Central memory CD4-positive, alpha-beta T cell (primary cell): ENCODE measurements around the gene WDR31.
"Not testable (repeated sequence)": the region's sequence is repeated elsewhere in the genome, so short reads cannot be mapped to it uniquely, and the experiment has no call there.

Experiments
- DNase-seq: peaks from one replicate; pipeline ENCODE4 v3.0.0; 2022

The WDR31 gene

DNA sequence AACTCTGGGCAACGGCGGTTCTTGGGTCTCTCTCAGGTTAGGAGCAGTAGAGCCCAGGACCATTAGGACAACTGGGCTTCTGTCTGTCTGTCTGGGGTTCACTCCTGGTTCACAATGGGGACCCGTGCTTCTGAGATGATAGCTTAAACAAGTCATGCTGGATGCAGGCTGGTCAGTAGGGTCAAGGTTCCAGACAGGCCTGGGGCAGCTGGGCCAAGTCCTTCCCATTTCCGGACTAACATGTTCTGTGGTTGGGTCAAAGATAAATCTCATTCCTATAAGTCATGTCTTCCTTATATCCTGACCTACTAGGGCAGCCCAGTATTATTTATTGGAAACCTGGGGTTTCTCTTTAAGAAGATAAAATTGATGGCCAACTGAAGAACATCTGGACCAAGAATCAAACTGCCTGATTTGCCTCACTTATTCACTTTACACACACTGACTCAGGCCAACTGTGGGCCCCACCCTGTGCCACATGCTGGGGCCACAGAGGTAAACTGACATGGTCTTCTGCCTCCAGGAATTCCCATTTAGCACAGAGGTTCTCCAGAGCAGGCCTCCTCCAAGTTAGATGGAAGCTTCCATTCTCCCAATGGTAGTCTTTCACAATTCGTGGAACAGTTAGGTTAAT lies 28.4 kb upstream of the WDR31 start:
- DNase-seq, result no peak

DNA sequence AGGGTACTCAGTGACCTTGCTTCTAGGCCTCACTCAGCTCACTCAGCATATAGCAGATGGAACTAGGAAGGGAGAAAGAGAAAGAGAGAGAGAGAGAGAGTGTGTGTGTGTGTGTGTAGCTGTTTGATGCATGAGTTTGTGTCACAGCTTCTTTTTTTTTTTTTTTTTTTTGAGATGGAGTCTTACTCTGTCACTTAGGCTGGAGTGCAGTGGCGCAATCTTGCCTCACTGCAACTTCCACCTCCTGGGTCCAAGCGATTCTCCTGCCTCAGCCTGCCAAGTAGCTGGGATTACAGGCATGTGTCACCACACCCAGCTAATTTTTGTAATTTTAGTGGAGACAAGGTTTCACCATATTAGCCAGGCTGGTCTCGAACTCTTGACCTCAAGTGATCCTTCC lies 25.6 kb upstream of the WDR31 start:
- not testable (repeated sequence) for DNase-seq

GRCh38 chr9:113364951-113365350 lies 24.9 kb upstream of the WDR31 start:
- DNase-seq, result no peak

- no peak for DNase-seq
These were observed 23.3 kb upstream of the WDR31 start for GRCh38 chr9:113363336-113363735.

- DNase-seq, result no peak
These were observed 21.4 kb upstream of the WDR31 start for GRCh38 chr9:113361304-113362018.

GRCh38 chr9:113360242-113360842 lies 20.3 kb upstream of the WDR31 start:
- DNase-seq, result no peak

GRCh38 chr9:113359385-113359784 lies 19.3 kb upstream of the WDR31 start:
- DNase-seq, result no peak

DNA sequence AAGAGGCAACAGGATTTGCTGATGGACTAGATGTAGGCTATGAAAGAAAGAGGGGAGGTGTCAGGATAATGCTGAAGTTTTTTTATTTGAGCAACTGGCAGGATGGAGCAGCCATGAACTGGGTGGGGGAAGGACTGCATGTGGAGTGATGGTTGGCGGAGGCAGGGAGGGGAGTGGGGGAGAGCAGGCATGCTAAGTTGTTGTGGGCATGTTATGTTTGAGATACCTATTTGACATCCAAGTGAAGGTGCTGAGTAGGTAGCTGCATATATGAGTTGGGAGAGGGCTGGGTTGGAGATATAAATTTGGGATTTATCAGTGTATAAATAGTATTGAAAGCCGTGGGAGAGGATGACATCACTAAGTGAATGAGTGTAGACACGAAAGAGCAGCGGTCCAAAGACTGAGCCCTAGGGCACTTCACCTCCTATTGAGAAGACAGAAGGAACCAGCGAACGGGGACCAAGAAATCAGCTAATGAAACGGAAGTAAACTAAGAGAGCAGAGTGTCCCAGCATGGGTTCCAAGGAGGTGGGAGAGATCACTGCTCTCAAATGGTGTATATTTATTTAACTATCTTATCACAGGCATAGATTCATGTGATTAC lies 16.7 kb upstream of the WDR31 start:
- DNase-seq, result no peak

DNA sequence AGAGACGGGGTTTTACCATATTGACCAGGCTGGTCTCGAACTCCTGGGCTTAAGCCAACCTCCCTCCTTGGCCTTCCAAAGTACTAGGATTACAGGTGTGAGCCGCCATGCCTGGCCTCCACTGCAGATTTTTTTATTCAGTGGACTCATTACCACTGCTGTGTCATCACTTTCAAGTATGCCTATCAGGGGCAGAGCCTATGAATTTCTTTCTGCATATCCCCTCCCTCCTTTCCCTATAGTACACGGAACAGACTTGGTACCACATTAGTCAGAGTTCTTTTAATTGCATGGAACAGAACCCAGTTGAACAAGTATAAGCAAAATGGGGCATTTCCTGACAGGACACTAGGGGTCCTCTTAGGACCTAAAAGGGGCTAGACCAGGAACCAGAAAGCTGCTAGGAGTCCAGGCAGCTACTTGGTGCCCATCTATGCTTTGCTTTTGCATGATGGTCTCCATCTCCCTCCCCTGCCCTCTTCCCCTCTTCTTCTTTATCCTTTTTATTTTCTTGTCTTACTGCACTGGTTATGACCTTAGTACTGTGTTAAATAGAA lies 15.0 kb upstream of the WDR31 start:
- no peak for DNase-seq

GRCh38 chr9:113352411-113352810 lies 12.3 kb upstream of the WDR31 start:
- no peak for DNase-seq

DNA sequence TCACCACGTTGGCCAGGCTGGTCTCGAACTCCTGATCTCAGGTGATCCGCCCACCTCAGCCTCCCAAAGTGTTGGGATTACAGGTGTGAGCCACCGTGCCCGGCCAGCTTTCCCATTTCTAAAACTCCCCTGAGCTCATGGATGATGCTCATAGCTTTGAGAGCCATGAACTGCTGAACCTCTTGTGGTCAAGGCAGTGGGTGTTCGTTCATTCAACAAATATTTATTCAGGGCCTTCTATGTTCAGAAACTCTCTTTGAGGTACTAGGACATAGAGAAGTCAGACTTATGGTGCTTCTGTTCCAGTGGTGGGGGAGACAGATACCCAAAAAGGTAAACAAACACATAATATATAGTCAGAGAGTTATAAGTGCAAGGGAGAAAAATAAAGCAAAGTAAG lies 11.9 kb upstream of the WDR31 start:
- no peak for DNase-seq

DNA sequence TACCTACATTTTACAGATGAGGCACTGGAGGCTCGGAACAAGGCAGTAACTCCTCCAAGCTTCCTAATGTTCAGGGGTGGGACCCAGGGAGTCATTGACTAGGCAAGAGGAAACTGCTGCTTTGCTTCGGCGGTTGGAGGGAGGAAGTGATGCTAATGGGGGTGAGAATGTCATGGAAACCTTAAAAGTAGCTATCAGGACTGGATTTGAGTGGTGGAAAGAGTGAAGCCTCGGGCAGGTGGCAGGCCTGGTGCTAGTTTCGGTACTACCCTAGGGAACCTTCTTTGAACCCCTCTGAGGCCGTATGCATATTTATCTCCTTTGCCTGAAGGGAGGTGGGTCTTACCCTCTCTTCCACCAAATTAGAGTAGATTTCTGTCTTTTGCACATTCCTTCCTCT lies 10.9 kb upstream of the WDR31 start:
- peak; percentile 13 for DNase-seq

DNA sequence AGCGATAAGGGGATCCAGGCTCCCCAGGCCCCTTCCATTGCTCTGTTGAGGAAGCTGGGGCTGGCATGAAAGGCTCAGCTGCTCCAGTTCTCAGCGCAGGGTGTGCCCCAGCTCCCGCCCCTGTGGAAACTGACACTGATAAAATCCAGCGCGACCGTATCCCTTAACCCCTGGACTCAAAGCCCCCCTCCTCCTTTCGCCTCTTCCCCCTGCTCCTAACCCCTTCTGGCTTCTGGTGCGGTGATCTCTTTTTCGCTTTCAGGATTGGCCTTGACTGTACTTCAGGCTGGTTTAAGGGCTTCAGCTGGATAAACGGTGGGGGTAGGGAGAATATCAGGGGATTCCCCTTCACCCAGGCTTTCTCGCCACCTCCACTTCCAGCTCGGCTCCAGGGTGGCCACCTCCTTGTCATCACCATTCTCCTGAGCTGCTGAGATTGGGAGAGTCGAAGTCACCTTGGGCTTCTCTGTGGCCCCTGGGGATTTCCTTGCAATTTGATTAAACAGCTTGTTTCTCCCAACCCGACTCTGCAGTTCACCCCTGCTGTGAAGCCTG lies 10.1 kb upstream of the WDR31 start:
- no peak for DNase-seq

- DNase-seq, result peak; percentile 18
These were observed 9.5 kb upstream of the WDR31 start, which contains the start of gene BSPRY for GRCh38 chr9:113349445-113350094. Gene BSPRY (plus strand): TSS chr9:113349541. CDS start chr9:113349580, 39 bp downstream.

DNA sequence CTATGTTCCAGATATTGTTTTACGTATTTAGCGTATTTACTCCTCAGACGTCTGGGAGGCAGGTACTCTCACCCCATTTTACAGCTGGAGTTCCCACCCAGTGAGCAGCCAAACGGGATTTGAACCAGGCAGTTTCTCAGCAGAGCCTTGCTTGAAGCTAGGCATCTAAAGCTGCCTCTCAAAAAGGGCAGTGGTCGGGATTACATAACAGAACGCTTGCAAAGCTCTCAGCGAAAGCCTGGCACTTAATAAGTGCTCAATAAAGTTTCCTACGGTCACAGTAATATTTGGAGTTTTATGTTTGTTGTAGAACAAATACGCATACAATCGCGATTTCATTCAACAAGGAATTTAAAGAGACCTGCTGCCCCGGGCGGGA lies 9.0 kb upstream of the WDR31 start:
- no peak for DNase-seq

DNA sequence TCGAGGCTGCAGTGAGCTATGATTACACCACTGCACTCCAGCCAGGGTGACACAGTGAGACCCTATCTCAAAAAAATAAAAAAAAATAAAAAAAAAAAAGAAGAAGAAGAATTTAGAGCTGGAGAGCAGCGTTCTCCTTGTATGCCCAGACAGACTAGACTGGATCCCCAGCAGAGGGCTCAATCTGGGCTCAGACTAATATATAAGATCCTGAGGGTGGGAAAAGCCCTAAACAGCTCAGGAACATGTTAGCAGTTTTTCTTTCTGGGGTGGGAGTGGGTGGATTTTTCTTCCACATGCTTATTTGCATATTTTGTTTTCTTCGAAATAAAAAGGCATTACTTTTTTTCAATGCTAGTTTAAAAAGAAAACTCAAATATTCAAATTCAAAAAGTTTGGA lies 8.4 kb upstream of the WDR31 start:
- no peak for DNase-seq

DNA sequence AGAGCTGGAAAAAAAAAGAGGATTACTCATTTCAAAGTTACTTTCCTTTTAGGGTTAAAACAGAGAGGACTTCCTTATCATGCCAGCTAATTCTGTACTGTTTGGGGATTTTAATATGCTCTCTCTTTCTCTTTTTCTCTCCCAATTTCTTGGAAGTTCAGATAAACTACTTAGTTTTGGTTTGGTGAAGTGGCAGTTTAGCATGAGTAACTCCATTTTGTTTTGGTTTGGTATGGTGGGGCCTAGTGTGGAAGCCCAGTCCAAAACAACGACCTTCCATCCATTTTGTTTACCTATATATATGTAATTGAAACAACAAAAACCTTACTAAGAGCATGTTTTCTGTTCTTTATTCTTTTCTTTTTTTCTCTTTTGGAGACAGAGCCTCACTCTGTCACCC lies 5.6 kb upstream of the WDR31 start:
- no peak for DNase-seq

- no peak for DNase-seq
These were observed 5.1 kb upstream of the WDR31 start for GRCh38 chr9:113345190-113345589.

GRCh38 chr9:113343732-113344231 lies 3.7 kb upstream of the WDR31 start:
- DNase-seq, result no peak

DNA sequence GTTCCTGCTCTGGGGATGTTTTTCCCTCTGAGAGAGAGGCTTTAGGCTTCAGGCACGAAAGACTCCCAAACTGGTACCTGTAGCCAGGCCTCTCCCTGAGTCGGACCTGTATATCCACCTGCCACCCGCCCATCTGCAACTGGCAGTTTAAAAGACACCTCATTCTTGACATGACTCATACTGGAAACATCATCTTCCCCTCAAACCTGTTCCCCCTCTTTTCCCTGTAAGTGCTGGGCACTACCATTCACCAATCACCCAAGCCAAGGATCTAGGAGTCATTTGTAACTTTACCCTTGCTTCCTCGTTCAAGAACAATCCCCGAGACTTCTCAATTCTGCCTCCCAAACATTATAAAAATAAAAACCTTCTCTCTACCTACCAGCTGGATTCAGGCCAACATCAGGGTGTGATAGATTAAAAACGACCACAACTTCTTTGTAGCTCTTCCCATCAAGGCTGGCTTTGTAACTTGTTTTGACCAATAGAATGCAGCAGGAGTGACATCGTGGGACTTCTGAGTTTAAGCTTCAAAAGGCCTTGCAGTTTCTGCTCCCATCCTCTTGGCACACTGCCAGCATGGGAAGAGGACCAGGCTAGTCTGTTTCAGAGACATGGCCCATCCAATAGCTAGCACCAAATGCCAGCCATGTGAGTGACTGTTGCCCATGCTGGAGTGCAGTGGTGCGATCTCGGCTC lies 1.8 kb upstream of the WDR31 start:
- no peak for DNase-seq

DNA sequence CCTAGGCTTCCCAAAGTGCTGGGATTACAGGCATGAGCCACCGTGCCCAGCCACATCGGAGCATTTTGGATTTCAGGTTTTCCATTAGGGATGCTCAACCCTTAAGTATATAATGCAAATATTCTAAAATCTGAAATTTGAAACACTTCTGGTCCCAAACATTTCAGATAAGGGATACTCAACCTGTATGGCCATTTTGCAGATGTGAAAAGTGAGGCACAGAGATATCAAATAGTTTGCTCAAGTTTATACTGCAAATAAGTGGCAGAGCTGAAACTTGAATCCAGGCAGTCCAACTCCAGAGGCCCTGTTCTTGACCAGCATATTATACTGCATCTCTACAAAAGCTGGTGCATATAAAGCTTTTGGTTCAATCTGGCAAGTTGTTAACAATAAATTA lies 2.4 kb downstream of the WDR31 start:
- DNase-seq, result no peak

GRCh38 chr9:113331780-113332179 lies 8.3 kb downstream of the WDR31 start:
- DNase-seq, result no peak
